Superior temporal gyrus (tissue), 1 donor: ENCODE results near the gene MTURN.

Experiments
- DNase-seq: peaks from one replicate; pipeline ENCODE4 v3.0.0-alpha.2; 2016; ENCODE audit errors: extremely low spot score

The MTURN gene

GRCh38 chr7:30206942-30207341, 72.2 kb downstream of the MTURN start:
- DNase-seq: no peak

GRCh38 chr7:30207376-30207775, 72.6 kb downstream of the MTURN start:
- no peak for DNase-seq

GRCh38 chr7:30209951-30210350, 75.2 kb downstream of the MTURN start:
- DNase-seq: no peak
